Spinal cord (tissue), 10 donors: Measurements from ENCODE around the gene CLTRN. TPM values are rescaled to one million over a fixed set of nuclear protein-coding genes. Genes with fewer than 3 reads are reported as not detected.

Experiments used
- DNase-seq, 6 donors: peaks; one replicate each; pipeline versions ENCODE4 v3.0.0 to v3.0.0-alpha.2; 2013 to 2015; ENCODE audit warnings: low spot score in 6 of 6, low read depth in 4 of 6
- H3K27ac ChIP-seq: one replicate; pipeline ENCODE4 v1.5.1; 2013; ENCODE audit warnings: low read depth, low read length, control low read depth
- H3K27me3 ChIP-seq: one replicate; pipeline ENCODE4 v1.6.1; 2013; ENCODE audit warnings: low read length; ENCODE audit not compliant: control insufficient read depth, insufficient read depth
- H3K36me3 ChIP-seq: one replicate; pipeline ENCODE4 v1.6.1; 2013; ENCODE audit warnings: low read length; ENCODE audit not compliant: control insufficient read depth, insufficient read depth
- H3K4me1 ChIP-seq: one replicate; pipeline ENCODE4 v1.6.1; 2013; ENCODE audit warnings: low read length; ENCODE audit not compliant: control insufficient read depth, insufficient read depth
- H3K4me3 ChIP-seq: one replicate; pipeline ENCODE4 v1.5.1; 2013; ENCODE audit warnings: low read depth, low read length, control low read depth
- H3K9me3 ChIP-seq: one replicate; pipeline ENCODE4 v1.6.1; 2013; ENCODE audit warnings: low read length; ENCODE audit not compliant: control insufficient read depth, insufficient read depth
- WGBS: methylation state at CpG from one replicate; pipeline ENCODE4 v1.1.5; 2013; ENCODE audit warnings: missing lambda C conversion rate; ENCODE audit not compliant: insufficient coverage; 5-methylcytosine and 5-hydroxymethylcytosine counted together
- polyA plus RNA-seq, 2 donors: library from polyadenylated mRNA; unstranded; fragments of 120-200 nt; gene quantifications; one replicate each; pipeline ENCODE4 v1.2.1, GENCODE V29; 2013; ENCODE audit not compliant: insufficient read length in 2 of 2
- total RNA-seq, 2 donors: library from RNA; depleted of rRNA in 1 of 2; stranded (reverse); fragments of 120-200 nt in 1 of 2; fragments of >200 nt in 1 of 2; gene quantifications; one replicate each; pipeline versions ENCODE4 v1.2.3 to v1.2.4, GENCODE V29; 2013 to 2014
- donor health status: healthy.

The CLTRN gene
- total and polyA plus RNA-seq, 4 donors, result 0.59 to 2.0 (median 1.3) TPM

DNA sequence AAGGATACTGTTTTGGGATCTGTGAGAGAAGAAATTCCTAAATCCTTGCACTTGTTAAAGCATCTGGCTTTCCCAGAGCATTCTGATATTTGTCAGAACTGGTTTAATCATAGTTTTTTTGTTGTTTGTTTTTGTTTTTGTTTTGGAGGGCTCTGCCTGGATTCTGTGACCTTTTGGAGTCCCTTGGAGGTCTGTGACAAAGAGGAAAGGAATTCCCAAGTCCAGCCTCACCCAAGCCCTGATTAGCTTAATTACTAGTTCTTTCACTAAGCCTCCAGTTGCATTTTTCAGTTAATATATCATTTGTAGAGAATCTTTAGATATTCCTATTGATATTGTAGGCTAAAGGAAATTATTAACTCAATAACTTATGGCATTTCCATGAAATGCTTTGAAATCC lies 64.6 kb downstream of the CLTRN start:
- H3K4me1 ChIP-seq, result no peaks in the 10 kb centered on the region
- no peaks in the 10 kb centered on the region for H3K9me3 ChIP-seq
- DNase-seq, result no peak
- H3K27ac ChIP-seq, result no peak overlapping the region
- H3K4me3 ChIP-seq, result no peak overlapping the region
- H3K27me3 ChIP-seq, result peaks cover 39% of the 10 kb centered on the region
- no peaks in the 10 kb centered on the region for H3K36me3 ChIP-seq

DNA sequence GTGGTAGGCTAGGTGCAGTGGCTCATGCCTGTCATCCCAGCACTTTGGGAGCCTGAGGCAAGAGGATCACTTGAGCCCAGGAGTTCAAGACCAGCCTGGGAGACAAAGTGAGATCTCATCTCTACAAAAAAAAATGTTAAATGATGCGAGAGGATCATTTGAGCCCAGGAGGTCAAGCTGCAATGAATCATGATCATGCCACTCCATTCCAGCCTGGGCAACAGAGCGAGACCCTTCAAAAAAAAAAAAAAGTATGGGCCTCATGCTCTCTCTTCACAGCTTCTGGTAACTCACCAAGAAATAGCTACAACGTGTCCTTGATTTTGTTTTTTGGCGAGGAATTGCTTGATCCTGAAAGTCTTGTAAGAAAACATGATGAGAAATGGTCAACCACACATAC lies 65.1 kb downstream of the CLTRN start:
- no CpG with 5 or more reads among the region's 4 CpGs for WGBS
- Histone ChIP-seq H3K4me1 (no peaks in the 10 kb centered on the region), H3K9me3 (no peaks in the 10 kb centered on the region), H3K4me3 (no peak overlapping the region), H3K27ac (no peak overlapping the region), H3K27me3 (peaks cover 41% of the 10 kb centered on the region), H3K36me3 (no peaks in the 10 kb centered on the region)
- no peak for DNase-seq

GRCh38 chrX:15598026-15598425 lies 66.6 kb downstream of the CLTRN start:
- Histone ChIP-seq H3K4me1 (no peaks in the 10 kb centered on the region), H3K27ac (no peak overlapping the region), H3K27me3 (peaks cover 41% of the 10 kb centered on the region), H3K9me3 (no peaks in the 10 kb centered on the region), H3K4me3 (no peak overlapping the region), H3K36me3 (no peaks in the 10 kb centered on the region)
- DNase-seq, result no peak
- WGBS, result no CpG with 5 or more reads among the region's 3 CpGs

GRCh38 chrX:15594371-15594770 lies 70.2 kb downstream of the CLTRN start:
- 41% methylated on average over 2 of the region's 2 CpGs for WGBS
- Histone ChIP-seq H3K4me1 (no peaks in the 10 kb centered on the region), H3K9me3 (no peaks in the 10 kb centered on the region), H3K36me3 (no peaks in the 10 kb centered on the region), H3K4me3 (no peak overlapping the region), H3K27me3 (peaks cover 34% of the 10 kb centered on the region), H3K27ac (no peak overlapping the region)
- no peak for DNase-seq

- H3K36me3 ChIP-seq, result no peaks in the 10 kb centered on the region
- no peak for DNase-seq
- no peaks in the 10 kb centered on the region for H3K4me1 ChIP-seq
- H3K27ac ChIP-seq, result no peak overlapping the region
- 40% methylated on average over 5 of the region's 5 CpGs for WGBS
- H3K9me3 ChIP-seq, result no peaks in the 10 kb centered on the region
- peaks cover 21% of the 10 kb centered on the region for H3K27me3 ChIP-seq
- no peak overlapping the region for H3K4me3 ChIP-seq
Observed at GRCh38 chrX:15579778-15580747, 84.5 kb downstream of the CLTRN start.

Other genes starting within 250 kb of the CLTRN start
- 1 to 10 TPM; 6.7 to 9.9 TPM for gene PIR, start 171.5 kb downstream of the CLTRN start, total RNA-seq
- gene PIR, start 171.5 kb downstream of the CLTRN start, polyA plus RNA-seq, result 1 to 10 TPM; 5.3 to 8.5 TPM
- 1 to 10 TPM; 1.4 to 2.9 TPM for gene BMX, start 164.0 kb downstream of the CLTRN start, total RNA-seq
- gene BMX, start 164.0 kb downstream of the CLTRN start, polyA plus RNA-seq, result under 1 TPM; 0.32 to 0.35 TPM
- 1 to 10 TPM in 1 of 2 donors, under 1 TPM in 1; 0.30 to 1.9 TPM for gene ACE2, start 63.8 kb downstream of the CLTRN start, total RNA-seq
- under 1 TPM; 0.19 to 0.29 TPM for gene ACE2, start 63.8 kb downstream of the CLTRN start, polyA plus RNA-seq
- gene CA5B, start 73.5 kb upstream of the CLTRN start, total RNA-seq, result 10 to 100 TPM; 11.4 to 15.8 TPM
- 10 to 100 TPM; 12.5 to 13.6 TPM for gene CA5B, start 73.5 kb upstream of the CLTRN start, polyA plus RNA-seq
- gene ZRSR2, start 125.7 kb upstream of the CLTRN start, total RNA-seq, result 10 to 100 TPM in 1 of 2 donors, 1 to 10 TPM in 1; 5.3 to 10.9 TPM
- 10 to 100 TPM; 18.1 to 18.6 TPM for gene ZRSR2, start 125.7 kb upstream of the CLTRN start, polyA plus RNA-seq
- gene AP1S2, start 190.0 kb upstream of the CLTRN start, total RNA-seq, result 100 to 1,000 TPM in 1 of 2 donors, 10 to 100 TPM in 1; 55.4 to 135 TPM
- gene AP1S2, start 190.0 kb upstream of the CLTRN start, polyA plus RNA-seq, result 100 to 1,000 TPM in 1 of 2 donors, 10 to 100 TPM in 1; 93.5 to 125 TPM